HG02623 (cell line): Measurements from ENCODE around the gene NDFIP1.
A peak's percentile ranks its signal among the peaks of the same experiment; 100 is the strongest.

Experiments used
- ATAC-seq: cut with Tn5 transposase; IDR thresholded peaks from one replicate; pipeline ENCODE4 v1.9.1; 2021; ENCODE audit warnings: moderate library complexity; ENCODE audit not compliant: unreplicated experiment

The NDFIP1 gene

DNA sequence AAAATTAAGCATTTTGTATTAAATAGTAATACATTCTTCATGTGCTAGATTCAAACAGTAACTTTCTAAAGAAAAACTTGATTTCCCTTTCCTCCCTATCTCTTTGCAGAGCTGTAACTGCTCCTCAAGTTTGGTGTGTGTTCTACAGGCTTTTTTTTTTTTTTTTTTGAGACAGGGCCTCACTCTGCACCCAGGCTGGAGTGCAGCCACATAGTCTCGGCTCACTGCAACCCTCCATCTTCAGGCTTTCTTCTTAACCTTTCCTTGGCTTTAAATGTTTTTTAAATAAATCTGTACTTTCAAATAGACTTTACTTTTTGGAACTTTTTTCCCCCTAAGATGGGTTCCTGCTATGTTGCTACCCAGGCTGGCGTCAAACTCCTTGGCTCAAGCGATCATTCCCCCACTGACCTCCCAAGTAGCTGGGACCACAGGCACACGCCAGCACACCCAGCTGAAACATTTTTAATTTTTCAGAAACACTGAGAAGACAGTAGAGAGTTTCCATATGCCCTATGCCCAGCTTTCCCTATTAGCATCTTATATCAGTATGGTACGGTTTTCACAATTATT, 9.1 kb downstream of the NDFIP1 start:
- no peak for ATAC-seq

DNA sequence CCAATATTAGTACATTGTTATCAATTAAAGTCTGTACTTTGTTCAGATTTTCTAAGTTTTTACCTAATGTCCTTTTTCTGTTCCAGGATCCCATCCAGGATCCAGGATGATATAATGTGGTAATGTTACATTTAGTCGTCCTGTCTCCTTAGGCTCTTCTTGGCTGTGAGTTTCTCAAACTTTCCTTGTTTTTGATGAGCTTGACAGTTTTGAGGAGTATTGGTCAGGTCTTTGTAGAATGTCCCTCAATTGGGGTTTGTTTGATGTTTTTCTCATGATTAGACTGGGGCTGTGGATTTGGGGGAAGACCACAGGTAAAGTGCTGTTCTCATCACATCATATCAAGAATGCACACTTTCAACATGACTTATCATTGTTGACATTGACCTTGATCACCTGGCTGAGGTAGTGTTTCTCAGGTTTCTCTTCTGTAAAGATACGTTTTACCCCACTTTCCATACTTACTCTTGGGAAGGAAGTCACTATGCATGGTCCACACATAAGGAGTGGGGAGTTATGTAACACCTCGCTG, 9.6 kb downstream of the NDFIP1 start:
- no peak for ATAC-seq

DNA sequence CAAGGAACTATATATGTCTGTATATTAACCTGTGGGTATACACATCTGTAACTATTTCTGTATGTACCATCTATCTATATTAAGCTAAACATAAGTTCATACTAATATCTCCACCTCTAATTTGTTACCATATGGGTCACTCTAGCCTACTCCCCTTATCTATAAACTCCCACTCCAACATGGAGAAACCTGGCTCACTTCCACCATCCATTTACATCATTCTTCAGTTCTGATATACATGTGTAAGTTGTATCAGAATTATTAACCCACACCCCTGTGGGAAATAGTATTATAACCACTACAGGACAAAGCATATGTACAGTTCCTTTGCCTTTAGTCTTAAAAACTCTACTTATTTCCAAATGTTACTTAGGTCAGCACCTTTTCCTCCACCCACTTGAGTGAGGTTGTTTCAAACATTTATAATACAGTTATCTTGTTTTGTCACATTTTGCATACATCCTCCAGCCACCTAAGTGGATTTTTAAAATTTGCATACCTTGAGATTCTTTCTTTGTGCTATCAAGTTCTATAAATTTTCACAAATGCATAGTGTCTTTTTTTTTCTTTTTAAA, 10.6 kb downstream of the NDFIP1 start:
- no peak for ATAC-seq

DNA sequence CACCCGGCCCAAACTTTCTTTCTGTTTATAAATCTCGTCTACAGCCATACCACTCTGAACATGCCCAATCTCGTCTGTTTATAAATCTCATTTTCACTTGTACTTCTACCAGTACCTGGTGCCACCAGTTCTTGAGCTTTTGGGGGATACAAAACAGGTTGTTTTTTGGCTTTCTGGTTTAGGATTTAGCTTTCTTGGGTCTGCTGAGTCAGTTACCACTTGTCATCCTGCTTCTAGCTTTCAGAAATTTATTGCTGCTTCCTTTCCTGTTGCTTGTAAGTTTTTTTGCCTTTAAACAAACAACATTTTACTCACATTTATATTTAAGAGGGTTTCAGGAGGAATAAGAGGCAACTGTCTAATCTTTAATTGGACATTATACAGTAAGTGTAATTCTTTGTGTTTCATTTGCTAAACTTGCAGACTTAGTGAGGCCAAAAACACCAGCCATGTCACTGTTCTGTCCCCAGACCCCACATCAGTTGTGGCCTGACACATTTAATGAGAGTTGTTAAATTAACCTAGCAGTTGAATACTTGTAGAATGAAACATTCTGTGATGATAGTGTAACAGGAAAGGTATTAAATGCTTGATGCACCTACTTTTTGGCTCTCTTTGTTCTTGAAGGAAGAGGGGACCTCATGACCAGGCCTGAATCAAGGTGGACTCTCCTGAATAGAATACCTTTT, 11.8 kb downstream of the NDFIP1 start:
- no peak for ATAC-seq

DNA sequence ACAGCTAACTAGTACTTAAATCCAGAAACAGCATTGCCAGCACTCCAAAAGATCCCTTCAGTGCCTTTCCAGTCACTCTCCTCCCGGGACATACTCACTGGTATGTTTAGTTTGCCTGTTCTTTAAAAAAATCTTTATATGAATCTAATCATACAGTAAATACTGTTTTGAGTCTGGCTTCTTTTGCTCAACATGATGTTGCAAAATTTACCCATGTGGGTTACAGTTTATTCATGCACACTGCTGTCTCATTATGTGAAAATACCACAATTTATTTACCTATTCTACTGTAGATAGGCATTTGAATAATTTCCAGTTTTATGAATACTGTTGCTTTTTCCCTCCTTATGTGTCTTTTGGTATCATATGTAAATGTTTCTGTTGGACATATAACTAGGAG, 13.5 kb downstream of the NDFIP1 start:
- no peak for ATAC-seq

DNA sequence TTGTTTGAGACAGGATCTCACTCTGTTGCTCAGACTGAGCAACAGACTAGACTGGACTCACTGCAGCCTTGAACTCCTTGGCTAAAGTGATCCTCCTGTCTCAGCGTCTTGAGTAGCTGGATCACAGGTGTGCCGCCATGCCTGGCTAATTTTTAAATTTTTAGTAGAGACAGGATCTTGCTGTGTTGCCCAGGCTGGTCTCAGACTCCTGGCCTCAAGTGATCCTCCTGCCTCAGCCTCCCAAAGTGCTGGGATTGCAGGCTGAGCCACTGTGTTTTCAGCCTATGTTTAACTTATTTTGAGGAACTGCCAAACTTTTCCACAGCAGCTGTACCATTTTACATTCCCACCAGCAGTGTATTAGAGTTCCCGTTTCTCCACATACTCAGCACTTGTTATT, 16.8 kb downstream of the NDFIP1 start:
- ATAC-seq, result no peak

DNA sequence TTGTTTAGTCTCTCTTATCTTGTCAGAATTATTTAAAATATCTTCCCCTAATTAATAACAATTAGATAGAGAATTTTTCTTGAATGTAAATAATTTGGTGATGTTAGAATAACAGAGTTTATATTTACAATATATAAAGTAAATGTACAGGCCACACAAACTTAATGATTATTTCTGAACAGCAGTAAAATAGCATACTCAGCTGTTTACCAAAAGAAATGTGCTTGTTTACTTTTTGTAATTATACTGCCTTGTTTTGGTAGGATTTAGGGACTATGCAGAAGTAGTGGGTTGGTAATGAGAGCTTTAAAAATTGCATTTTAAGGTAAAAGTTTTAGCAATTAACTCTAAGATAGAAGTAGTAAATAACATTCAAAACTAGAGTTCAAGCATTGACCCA, 17.4 kb downstream of the NDFIP1 start:
- no peak for ATAC-seq

DNA sequence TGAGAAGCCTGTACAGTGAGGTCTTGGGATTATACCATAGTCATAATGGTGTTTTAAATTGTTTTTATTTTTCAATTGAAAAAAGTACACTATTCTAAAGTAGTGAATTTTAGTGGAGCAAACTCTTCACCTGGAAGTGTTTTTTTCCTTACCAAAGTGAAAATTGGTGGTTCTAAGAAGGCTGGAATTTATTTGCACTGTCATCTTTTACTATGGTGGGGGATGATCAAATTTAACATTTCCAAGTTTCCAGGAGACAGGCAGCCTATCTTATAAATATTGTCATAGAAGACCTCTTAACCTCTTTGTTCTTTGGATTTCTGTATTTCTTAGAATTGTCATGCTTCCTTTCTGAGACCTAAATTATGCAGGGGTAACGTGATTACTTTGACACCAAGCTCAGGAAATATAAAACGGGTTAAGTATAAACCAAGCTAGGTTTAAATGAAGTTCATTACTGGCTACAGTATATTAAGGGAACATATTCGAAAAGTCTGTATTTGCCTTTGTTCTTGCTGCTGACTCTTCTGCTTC, 20.2 kb downstream of the NDFIP1 start:
- no peak for ATAC-seq

DNA sequence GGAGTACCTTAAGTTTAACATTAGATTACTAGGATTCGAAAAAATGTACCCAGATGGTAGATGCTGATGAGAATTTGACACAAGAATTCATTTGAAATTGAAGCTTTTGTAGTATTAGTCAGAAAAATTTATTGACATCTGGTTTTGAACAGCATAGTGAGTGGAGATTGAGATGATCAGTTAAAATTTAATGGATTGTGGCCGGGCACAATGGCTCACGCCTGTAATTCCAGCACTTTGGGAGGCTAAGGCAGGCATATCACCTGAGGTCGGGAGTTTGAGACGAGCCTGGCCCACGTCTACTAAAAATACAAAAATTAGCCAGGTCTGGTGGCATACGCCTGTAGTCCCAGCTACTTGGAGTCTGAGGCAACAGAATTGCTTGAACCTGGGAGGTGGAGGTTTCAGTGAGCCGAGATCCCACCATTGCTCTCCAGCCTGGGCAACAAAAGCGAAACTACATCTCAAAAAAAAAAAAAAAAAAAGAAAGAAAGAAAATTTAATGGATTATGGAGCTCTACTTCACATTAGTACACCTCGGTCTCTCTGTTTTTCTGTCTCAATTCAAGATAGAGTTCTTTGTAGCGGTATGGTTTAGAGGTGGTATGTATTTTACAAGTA, 21.0 kb downstream of the NDFIP1 start:
- no peak for ATAC-seq

DNA sequence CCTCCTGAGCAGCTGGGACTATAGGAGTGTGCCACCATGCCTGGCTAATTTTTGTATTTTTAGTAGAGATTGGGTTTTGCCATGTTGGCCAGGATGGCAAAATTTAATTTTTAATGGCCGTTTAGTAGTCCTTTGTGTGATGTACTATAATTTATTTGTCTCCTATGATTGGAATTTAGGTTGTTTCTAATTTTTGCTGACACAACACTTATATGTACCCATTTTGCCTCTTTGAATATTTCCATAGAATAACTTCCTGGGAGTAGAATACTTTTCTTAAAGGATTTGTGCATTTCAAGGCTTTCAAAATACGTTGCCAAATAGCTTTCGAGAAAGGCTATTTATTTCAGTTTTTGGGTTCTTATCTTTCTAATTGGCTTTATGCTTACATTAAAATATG, 22.8 kb downstream of the NDFIP1 start:
- ATAC-seq, result no peak

DNA sequence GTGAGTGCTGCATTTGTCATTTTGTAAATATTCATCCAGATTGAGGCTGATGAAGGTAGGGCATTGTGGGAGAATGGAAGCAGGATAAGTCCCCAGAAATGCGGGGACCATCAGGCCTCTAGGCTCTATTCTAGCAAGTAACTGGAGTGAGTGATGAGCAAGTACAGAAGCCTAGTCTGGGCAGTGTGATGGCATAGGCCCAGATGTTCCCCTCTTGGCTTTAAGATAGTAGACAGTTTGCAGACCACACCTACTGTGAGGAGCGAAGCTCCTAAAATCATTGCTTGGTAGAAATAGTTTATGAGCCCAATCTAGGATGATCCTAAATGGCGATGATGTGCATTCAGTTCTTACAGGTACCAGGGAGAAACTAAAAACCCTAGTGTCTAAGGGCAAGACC, 24.3 kb downstream of the NDFIP1 start:
- ATAC-seq, result no peak

DNA sequence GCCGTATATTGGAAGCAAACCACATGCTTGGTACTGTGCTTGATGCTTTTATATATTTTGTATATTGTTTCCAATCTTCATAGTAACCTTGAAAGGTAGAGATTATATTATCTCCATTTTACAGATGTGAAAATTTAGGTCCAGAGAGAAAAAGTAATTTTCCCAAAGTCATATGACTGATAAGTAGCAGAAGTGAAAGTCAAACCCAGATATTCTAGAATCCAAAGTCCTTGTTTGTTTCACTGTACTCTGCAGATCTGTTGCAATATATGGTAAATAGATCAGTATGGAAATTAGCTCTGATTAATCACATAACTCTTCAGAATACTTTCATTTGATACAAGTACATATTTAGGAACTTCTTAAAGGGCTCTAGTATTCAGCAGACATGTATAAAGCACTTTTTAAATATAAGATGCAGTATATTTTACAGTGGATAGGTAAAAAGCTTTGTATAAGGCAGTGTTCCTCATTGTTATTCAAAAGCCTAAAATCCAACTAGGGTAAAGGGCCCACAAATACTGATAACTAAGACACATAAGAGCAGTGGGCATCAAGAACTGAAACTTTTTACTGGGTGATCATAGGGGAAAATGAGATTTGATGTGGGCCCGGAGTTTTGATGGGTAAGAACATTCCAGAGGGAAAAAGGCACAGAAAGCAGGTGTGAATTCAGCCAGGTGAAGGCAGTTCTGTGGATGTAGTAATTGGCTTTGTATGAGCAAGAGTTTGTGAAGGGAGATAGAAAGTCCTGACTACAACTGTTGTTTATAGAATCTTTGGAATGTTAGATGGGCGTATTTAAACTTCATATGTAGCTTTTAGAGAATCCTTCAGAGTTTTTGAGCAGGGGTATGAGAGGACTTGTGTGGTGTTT, 25.0 kb downstream of the NDFIP1 start:
- no peak for ATAC-seq

DNA sequence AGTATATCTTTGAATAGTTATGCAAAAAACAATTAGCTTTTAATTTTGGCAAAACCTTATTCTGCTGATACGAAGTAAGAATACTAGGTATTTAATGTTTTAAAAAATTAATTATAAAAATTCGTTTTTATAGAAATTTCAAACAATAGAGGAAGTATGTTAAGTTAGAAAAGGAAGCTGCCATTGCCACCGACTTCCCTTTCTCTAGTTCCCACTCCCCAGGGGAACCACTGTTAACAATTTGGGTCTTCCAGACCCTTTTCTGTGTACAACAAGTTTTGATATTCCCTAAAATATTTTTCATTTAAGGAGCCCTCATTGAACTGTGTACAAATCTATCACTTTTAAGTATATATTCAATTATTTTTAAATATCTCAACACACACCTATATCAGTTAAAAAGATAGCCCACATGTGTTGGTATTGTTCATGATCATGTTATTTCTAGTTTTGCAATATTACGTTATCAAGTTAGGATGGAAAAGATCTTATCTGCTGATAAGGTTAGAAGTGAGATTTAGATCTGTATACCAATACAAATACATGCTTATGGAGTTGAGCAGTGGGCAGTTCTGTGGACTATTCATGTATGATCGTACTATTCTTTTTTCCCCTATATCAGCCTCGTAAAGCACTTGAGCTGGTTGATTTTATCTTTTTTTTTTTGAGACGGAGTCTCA, 25.9 kb downstream of the NDFIP1 start:
- ATAC-seq, result no peak

DNA sequence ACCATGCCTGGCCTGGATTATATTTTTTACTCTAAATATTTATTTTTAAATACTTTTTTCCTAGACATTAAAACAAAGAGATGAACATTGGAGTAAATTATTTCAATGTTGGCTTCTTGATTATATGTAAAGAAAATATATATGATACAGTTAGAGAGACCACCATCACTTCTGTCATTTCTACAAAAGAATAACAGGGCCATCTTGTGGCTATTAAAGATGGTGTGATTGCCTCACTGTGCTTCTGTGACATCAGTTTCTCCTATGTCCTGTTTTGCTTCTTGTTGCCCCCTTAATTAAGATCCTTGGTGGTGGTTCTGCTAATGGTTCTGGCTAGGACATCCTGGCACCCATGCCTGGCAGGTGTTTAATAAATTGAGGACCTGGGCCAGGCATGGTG, 32.9 kb downstream of the NDFIP1 start:
- no peak for ATAC-seq

DNA sequence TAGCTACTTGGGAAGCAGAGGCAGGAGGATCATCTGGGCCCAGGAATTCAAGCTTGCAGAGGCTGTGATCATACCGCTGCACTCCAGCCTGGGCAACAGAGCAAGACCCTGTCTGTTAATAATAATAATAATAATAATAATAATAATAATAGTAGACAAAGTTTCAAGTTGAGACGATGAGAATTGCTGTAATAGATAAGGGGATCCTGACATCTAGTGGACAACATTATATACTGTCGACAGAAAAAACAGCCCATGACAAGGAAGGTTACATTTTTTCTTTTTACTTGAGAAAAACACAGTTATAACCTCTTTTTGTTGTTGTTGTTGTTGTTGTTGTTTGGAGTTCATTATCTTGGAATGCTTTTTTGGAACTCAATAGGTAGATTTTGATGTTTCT, 35.3 kb downstream of the NDFIP1 start:
- no peak for ATAC-seq

DNA sequence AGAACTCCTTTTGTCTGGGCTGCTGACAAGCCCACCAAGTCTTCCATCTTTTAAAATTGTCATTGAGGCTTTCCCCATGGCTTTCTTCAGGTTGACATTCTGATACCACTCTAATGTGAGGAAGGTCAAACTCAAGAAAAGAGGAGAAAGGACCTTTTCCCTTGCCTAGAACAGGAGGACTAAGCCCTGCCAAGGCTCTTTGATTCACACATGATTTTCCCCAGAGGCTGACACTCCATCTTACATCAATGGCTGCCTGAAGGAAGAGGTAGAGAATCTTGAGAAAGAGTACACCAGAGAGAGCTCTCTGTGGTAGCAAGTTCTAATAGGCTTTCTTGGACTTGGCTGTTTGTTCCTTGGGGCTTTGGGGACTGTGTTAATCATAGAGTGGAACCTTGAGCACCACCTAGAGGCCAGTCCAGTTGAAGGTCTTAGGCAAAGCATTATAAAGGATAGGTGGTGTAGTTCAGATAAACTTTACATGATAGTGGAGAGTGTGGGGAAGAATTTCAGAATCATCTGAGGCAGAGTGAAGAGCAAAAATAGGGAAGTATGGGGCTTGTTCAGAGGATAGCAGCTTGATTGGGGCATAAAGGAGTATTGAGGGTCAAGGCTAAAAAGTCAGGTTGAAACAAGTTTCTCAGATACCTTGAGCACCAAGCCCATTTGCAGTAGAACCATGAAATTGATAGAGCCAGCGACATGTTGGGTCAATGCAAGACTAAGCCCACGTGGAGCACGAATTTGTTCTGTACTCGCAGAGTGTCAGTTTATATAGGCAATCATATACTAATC, 36.7 kb downstream of the NDFIP1 start:
- peak; percentile 74 for ATAC-seq

DNA sequence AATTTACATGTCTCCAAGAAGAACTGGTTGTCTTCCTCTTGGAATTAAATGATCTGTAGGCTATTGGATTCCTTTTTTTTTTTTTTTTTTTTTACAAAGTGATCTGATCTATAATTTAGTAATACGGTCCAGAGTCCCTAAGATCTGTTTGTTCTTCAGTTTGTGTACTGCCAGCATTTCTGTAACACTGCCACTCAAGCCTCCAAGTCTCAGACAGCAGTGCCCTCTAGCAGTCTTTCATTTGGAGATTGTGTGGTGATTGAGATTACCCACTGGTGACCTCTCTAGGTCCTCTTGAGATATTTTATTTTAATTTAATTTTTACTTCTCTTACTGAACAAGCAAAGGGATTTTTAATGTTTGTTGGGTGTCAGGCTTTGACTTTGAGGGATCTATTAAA, 40.8 kb downstream of the NDFIP1 start:
- no peak for ATAC-seq

DNA sequence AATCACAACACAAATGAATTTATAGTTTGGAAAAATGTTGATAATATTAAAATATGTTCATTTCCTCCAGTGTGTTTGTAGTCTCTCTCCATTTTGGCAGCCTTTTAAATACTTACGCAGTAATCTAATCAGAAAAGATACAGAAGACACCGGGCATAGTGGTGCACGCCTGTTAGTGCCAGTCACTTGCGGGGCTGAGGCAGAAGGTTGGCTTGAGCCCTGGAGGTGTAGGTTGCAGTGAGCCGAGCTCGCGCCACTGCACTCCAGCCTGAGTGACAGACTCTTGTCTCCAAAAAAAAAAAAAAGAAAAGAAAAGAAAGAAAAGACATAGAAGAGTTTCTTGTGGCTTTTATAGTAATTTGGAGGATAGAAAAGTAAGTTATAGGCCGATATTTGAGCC, 41.9 kb downstream of the NDFIP1 start:
- no peak for ATAC-seq
